Glomerular endothelial cell (primary cell): ENCODE data around the gene ALOX5AP. TPM values are rescaled to one million over a fixed set of nuclear protein-coding genes. Genes with fewer than 3 reads are reported as not detected.

Experiments
- DNase-seq: peaks from one replicate; pipeline ENCODE4 v3.0.0-alpha.2; 2011; ENCODE audit warnings: low read depth, low spot score; ENCODE audit errors: extremely low read depth
- total RNA-seq: library from RNA; depleted of rRNA; stranded (reverse); fragments of >200 nt; gene quantifications from 2 replicates; pipeline ENCODE4 v1.2.3, GENCODE V29; 2015

The ALOX5AP gene
- 0.29 TPM in 1 of 2 replicates, not detected in the other for total RNA-seq

DNA sequence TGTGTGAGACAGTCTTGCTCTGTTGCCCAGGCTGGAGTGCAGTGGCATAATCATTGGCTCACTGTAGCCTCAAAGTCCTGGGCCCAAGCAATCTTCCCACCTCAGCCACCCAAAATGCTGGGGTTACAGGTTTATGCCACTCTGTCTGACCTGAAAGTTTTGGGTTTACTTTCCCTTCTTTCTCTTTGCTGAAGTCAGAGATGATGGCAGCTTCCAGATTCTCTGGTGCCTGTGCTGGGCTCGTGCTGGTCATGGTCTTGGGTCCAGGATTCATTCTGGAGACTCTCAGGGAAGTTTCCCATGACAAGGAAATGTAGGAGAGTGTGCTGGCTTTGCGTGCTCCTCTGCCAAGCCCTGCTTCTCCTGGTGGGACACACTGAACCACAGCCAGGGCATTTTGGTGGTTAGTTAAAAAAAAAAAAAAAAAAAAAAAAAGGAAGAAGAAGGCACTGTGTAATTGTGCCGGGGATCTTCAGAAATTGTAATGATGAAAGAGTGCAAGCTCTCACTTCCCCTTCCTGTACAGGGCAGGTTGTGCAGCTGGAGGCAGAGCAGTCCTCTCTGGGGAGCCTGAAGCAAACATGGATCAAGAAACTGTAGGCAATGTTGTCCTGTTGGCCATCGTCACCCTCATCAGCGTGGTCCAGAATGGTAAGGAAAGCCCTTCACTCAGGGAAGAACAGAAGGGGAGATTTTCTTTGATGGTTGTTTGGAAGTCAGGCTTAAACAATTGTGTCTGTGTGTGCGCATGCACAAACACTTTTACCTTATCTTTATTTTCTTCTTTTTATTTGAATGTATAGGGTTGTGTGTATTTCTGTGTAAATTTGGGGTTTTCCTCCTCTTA is at the start of gene ALOX5AP:
Gene ALOX5AP, plus strand, starts transcription at position 519 of the 847 bp plus-strand sequence. Its CDS starts 63 bp downstream, at position 582.
- no peak for DNase-seq

DNA sequence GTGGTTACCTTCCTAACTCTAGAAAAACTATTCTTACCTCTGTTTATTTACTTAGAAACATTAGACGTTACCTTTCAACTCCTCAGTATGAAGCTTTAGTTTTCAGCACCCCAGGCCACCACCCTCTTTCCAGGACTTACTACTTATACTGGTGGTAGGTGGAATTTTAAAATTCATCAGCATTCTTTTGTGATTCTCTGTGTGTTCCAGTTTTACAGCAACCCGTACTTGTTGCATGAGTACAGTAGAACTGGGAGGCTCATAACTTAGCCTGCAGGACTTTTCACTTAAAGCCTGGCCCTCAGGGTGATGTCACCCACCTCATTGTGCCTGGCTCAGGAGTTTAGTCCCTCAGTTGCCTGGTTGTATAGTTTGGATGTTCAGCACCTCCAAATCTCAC is 49.4 kb upstream of the ALOX5AP start:
- DNase-seq = no peak

DNA sequence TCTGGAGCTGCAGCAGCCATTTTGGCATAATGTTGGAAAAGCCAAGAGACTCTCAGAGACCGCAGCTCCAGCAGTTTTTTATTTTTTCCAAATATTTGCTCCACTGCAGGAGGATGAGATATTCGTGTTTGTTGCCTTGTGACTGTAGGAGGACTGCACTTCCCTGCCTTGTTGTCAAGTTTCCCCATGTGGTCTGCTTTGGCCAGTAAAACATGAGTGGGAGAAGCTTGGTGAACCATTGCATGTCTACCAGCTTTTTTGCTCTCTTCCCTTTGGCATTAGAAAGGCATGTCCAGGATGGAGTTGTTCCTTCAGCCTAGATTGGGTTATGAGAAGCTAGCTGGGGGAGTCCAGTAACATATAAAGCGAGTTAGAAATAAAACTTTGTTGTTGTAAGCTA is 47.7 kb upstream of the ALOX5AP start:
- no peak for DNase-seq

DNA sequence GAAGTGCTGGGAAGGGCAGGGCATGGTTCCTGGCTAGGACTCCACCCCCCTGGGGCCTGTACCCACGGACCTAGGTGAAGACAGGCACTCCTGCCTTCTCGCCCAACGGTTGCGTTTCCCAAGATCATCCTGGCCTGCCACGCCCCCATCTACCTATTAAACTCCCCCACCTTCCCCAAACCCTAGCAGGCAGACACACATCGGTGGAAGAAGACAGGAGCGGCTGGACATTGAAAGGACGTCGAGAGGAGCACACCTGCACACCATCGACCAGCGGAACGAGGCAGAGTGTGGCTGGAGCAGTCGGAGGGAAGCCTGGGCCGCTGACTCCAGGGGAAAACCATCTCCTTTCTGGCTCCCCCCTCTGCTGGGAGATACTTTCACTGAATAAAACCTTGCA is 45.6 kb upstream of the ALOX5AP start:
- no peak for DNase-seq

DNA sequence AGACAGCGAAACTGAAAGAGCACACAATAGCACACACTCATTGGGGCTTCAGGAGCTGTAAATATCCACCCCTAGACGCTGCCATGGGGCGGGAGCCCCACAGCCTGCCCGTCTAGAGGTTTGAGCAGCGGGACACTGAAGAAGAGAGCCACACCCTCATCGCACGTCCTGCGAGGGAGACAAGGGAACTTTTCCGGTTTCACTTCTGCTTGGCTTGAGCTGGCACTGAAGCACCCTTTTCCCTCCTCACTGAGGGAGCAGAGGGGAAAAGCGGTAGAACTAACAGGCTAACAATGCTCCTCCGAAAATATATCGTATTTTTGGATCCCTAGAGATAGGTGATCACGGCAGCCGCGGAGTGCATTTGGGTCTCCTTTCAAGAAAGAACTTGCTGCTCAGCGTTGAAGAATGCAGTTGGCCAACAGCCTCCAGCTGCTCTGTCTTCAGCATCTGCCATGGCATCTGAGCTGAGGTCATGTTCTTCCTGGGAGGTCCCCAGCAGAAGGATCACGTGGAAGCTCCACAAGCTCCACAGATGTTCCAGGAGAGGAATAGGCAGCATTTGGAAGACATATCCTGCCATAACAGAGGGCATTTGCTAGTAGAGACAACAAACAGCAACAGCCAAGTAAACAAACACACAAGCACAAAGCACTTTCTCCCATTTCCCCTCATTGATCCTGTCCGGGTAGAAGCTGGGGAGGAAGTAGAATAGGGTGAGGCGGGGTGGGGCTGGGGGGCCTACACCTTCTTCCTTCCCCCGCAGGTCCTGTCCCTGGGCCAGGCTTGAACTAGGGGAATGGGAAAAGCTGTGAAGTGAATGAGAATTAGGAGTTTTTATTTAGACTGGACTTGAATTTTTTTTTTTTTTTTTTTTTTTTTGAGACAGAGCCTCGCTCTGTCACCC is 44.8 kb upstream of the ALOX5AP start:
- no peak for DNase-seq

DNA sequence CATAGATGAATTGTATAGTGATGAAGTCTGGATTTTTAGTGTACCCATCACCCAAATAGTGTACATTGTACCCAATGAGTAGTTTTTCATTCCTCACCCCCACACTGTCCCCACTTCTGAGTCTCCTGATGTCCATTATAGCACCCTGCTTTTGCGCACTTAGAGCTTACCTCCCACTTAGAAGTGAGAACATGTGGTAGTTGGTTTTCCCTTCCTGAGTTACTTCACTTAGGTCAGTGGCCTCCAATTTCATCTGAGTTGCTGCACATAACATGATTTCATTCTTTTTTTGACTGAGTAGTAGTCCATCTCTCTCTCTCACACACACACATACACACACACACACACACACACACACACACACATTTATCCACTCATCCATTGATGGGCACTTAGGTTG is 43.2 kb upstream of the ALOX5AP start:
- no peak for DNase-seq

DNA sequence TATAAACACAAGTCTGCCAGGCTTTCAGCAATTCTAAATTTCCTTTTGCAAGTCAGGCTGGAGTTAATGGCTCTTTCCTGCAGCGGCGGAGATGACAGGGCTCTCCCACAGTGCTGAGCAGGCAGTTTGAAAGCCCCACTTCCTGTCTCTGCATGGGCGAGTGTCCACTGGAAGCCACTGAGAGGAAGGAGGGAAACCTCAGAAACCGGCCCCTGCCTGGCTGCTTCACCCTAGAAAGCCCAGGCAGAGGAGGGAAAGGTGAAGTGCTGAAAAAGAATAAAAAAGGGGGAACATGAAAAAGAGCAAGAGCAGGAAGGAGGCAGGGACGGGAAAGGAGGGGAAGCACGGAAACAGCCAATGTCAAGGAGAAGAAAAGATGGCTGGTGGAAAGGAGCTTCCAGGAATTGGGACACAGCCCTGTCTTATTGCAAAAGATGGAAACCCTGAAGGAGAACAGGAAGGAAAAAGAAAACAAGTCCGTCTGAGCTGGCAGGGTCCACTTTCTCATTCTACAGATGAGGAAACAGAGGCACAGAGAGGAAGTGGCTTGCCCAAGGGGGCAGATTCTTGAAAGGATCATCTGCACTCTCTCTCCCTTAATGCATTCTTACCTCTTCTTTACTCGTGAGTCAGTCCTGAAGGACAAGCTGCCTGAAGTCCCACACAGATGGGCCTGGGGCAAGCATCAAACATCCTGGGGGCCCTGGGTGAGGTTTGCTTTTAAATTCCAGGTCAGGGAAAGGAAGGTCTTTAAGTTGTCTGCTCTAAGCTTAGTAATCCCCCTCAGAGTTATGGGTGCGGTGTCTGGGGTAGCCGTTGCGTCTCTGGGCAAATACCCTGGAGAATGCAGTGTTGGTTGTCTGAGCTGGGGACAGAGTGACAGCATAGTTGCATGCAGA is 38.8 kb upstream of the ALOX5AP start:
- no peak for DNase-seq

DNA sequence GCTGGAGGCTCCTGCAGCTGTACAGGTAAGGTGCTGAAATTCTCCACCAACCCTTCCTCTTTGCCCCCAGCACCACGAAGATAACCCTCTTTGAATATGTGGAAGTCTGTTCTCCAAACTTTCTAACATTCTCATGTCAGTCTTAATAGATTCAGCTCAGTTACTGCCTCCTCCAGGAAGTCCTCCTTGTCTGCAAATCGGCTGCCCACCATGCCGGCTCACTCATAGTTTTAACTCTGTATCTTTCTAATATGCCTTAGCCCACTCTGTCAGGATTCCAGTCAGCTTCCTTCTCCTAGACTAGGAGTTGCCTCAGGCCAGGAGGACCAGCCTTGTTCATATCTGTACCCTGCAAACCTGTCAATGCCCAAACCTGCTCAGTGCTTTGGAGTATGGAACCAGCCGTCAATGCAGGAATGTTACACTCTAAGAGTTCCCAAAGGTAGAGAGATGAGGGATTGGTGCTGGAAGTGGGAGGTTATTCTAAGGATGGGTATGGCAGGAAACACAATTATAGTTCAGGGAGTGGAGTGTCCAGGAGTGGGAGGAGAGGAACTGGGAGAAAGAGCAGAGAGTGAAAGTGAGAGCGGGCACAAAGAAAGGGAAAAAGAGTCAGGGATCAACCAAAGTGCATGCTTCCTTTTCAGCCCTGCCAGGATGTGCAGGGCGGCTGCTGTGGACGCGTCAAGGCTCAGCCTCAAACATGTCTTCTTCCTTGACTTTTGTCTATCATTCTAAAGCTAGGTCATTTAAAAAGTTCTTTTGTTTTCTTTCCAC is 38.0 kb upstream of the ALOX5AP start:
- no peak for DNase-seq

DNA sequence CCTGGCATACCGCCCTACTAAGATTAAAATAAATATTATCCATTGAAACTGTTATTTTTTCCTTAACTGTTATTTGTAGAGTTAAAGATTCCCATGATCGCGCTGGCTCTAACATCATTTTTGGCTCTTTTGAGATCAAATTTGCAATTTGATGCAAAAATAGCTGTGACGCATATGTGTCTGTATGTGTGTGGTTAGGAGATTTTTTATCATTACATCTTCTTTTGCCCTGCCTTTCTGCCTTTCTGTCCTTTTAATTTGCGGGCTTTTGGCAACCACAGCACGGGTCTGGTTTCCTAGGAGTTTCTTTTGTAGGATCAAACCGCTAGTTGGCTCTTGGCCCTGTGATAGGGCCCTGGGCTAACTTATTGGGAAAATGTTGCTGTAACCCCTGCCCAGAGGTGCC is 37.3 kb upstream of the ALOX5AP start:
- no peak for DNase-seq

DNA sequence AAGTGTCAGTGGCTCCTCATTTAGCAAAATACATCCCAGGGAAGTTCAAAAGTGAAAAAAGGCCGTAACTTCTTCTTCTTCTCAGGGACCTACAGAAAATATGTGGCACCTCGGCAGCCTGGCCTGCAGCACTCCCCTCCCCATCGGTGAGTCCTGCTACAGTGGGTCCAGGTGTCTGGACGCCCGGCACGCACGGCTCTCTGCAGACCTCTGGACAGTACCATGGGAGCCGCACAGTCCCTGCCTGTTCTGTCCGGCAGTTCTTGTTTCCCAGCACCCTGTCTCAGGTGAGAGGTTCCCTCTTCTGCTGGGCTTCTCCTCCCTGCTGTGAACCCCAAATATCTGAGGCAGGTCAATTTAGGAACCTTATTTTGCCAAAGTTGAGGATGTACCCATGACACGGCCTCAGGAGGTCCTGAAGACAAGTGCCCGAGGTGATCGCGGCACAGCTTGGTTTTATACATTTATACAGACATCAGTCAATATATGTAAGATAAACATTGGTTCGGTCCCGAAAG is 36.8 kb upstream of the ALOX5AP start:
- no peak for DNase-seq

DNA sequence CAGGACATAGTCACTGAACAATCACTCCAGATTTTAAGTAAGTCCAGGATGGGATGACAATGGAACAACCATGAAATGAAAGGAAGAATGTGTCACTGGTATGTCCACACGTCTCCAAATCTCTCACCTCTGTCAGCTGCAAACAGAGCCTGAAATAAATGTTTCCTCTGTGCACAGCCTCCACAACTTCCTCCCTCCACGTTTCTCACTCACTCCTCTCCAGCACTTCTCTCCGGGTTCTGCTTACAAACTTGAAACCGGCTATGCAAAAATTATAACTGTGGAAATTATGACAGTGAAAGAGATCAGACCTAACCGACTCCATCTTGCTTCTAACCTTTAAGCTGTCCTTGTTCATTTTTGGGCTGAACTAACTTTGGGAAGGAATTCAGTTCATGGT is 35.0 kb upstream of the ALOX5AP start:
- DNase-seq = no peak

DNA sequence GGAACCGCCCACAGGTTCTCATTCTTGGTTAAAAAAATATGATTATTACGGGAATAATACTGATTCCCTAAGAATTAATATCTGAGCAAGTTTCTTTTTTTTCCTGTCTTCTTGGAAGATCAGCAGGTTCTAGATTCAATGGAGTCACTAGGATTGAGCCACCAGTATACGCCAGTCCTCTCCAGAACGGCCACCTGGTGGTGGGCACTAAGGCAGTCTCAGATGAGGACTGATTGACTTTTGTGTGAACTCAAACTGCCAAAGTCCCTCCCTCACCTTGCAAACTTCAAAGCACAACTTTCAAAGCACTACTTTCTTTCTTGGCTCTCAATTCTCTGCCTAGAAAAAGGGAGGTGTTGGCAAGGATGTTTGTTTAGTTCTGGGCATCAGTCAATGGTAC is 33.3 kb upstream of the ALOX5AP start:
- no peak for DNase-seq

DNA sequence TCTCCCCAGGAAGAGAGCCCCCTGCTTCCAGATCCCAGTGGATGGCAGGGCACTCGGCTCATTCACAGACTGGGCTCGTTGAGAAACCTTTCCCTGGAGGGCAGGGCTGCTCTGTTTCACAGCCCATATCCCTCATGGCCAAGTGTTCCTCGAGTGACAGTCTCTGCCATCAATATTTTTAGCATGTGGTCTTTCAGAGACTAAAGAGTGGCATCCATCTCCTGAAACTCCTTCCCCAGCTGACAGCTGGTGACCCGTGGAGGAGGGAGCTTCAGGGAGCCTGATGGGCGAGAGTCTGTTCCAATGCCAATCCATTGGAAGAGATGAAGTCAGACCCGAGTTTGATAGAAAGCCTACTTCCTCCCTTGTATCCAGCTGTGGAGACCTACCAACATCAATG is 30.7 kb upstream of the ALOX5AP start:
- DNase-seq = no peak

DNA sequence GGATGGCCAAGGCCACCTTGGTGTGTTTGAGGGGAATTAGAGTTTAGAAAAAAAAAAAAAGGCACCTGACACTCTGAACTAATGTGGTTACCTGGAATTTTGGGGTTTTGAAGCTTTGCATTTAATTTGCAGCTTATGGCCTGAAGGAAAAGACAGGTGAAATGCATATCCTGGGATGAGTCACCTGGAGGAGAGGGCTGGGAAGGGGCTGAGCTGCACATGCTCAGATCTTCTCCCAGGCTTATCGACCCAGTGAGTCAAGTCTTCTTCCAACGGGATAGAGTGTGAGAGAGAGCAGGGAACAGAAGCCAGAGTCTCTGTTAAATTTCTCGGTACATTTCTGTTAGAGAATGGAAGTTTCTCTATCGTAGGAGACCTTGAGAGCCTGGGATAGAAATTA is 29.7 kb upstream of the ALOX5AP start:
- no peak for DNase-seq

DNA sequence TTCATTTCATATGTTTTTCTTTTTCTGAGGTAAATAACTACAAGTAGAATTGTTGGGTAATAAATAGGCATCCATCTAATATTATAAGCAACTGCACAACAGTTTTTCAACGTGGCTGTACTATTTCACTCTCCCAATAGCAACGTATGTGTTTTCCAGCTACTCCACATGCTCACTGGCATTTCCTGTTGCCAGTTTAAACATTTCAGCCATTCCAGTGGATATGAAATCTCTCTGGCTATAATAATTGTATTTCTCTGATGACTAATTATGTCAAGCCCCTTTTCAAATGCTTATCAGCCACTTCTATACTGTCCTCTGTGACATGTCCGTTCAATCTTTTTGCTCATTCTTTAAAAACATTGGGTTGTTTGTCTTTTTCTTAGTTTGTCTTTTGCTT is 26.8 kb upstream of the ALOX5AP start:
- peak; percentile 68 for DNase-seq

DNA sequence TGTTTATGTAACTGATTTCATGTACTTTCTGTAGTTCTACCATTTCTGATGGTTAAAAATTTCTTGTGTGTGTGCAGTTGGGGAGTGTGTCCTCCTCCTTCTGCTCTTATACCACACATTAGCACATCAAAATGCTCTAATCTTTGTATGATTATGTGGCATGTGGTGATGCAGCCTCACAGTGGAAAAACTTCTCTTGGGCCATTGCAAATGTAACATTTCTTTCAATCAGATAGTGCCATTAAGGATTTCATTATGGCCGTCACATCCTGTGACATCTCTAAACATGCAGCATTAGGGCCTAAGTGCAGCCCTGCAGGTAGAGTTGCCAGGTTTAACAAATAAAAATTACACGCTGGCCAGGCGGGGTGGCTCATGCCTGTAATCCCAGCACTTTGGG is 24.9 kb upstream of the ALOX5AP start:
- DNase-seq = no peak

DNA sequence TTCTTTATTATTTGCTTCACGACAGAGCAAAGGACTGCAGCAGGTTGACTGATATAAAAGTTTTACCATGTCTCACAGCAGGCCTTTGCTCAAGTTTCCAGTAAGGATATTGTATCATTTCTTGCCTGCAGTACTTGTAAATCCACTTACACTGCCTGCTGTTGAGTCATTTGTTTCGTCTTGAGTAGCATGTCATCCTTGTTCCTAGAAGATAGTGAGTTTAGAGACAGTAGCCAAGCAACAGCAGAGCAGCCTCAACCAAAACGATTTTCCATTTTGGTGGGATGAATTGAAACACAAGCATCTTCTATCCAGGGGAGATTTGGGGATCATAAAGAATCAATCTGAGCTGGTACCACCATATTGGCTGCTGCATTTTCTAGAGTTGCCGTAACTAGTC is 24.0 kb upstream of the ALOX5AP start:
- DNase-seq = no peak

DNA sequence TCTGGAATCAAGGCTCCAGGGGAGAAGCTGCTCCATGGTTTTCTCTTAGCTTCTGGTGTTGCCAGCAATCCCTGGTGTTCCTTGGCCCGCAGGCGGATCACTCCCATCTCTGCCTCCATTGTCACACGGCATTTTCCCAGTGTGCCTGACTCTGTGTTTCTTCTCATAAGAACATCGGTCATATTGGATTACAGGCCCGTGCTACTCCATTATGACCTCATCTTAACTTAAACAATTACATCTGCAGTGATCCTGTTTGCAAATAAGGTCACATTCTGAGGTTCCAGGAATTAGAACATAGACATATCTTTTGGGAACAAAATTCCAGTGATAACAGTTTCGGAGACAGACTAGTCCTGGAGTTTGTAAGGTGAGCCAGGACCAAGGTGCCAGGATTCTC is 23.5 kb upstream of the ALOX5AP start:
- DNase-seq = no peak

DNA sequence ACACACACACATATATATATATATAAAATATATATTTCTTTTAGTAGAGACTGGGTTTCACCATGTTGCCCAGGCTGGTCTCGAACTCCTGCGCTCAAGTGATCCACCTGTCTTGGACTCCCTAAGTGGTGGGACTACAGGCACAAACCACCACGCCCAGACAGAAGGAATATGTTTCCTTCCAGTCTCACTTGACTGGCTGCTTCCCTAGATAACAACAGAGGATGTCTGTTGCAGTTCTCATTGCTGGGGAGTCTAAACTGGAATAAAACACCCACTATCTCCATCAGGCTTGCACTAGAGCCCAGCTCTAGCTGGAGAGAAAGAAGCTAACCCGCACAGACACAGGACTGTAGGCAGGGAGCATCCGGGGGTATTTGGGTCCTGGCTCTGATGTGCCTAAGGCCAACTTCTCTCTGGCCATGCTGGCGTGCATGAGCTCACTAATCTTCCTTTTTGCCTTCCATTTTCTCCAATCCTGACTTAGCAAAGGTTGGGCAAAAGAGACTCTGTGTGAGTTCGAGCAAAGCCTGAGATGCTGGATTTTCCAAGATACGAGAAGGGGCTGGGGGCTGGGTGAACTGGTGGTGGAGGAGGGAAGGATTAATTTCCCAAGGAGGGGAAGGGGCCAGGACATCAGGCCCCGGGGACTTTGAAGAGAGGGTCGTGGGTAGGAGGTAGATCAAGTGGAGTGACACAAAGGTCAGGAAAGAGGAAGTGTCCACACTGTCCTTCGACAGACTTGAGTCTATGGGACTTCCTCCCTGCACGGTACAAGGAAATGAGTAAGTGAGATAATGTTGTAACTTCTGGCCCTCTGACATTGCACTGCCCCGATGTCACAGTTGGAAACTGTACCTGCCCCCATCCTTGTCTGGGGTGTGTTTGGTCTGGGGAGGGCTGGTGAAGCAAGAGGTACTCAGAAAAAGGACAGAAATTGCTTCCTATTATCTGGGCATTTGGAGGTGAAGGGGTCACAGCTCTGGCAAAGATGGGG is 22.5 kb upstream of the ALOX5AP start:
- no peak for DNase-seq
